DOHH2 (cell line): ENCODE results near the gene HIF3A.

ENCODE experiments used
- H3F3A ChIP-seq: fragments of 200-600 bp; sonication (generic), shearing (Covaris generic); 2 replicates; pipeline ENCODE4 v1.6.0; 2016; ENCODE audit warnings: antibody characterized with exemption, mild to moderate bottlenecking; ENCODE audit not compliant: control insufficient read depth, insufficient read depth
- H3K27ac ChIP-seq: fragments of 200-600 bp; sonication (generic); 2 replicates; pipeline ENCODE4 v1.5.1; 2014; ENCODE audit warnings: low read depth, mild to moderate bottlenecking, low read length, moderate library complexity
- H3K27me3 ChIP-seq: fragments of 200-600 bp; sonication (generic); 2 replicates; pipeline ENCODE4 v1.6.1; 2014; ENCODE audit warnings: mild to moderate bottlenecking, low read length, mixed read lengths; ENCODE audit not compliant: control insufficient read depth
- H3K36me3 ChIP-seq: fragments of 200-600 bp; sonication (generic); 2 replicates; pipeline ENCODE4 v1.6.1; 2014; ENCODE audit warnings: mild to moderate bottlenecking, low read length, moderate library complexity, mixed read lengths; ENCODE audit not compliant: control insufficient read depth
- H3K4me1 ChIP-seq: fragments of 200-600 bp; sonication (generic); 2 replicates; pipeline ENCODE4 v1.6.1; 2014; ENCODE audit warnings: mild to moderate bottlenecking, low read length, mixed read lengths; ENCODE audit not compliant: control insufficient read depth
- H3K4me2 ChIP-seq: fragments of 200-600 bp; sonication (generic); 2 replicates; pipeline ENCODE4 v1.6.0; 2014; ENCODE audit warnings: mild to moderate bottlenecking, low read length, moderate library complexity
- H3K4me3 ChIP-seq: fragments of 200-600 bp; sonication (generic); 2 replicates; pipeline ENCODE4 v1.5.1; 2014; ENCODE audit warnings: mild to moderate bottlenecking, low read length, mixed read lengths
- H3K79me2 ChIP-seq: fragments of 200-600 bp; sonication (generic); 2 replicates; pipeline ENCODE4 v1.6.1; 2014; ENCODE audit warnings: mild to moderate bottlenecking, low read length, mixed read lengths; ENCODE audit not compliant: control insufficient read depth
- H3K9me2 ChIP-seq: fragments of 200-600 bp; sonication (generic); replicated peaks from 2 replicates; pipeline ENCODE4 v1.6.1; 2014; ENCODE audit warnings: mild to moderate bottlenecking, low read length, mixed read lengths; ENCODE audit not compliant: control insufficient read depth
- H3K9me3 ChIP-seq: fragments of 200-600 bp; sonication (generic); 2 replicates; pipeline ENCODE4 v1.6.1; 2014; ENCODE audit warnings: antibody characterized with exemption, low read length, mixed read lengths; ENCODE audit not compliant: control insufficient read depth, insufficient read depth
- H4K20me1 ChIP-seq: fragments of 200-600 bp; sonication (generic); 2 replicates; pipeline ENCODE4 v1.6.0; 2014; ENCODE audit warnings: low read depth, mild to moderate bottlenecking, antibody characterized with exemption, low read length, moderate library complexity; ENCODE audit not compliant: control insufficient read depth, insufficient read depth
- EZH2phosphoT487 ChIP-seq: fragments of 200-600 bp; sonication (generic); IDR thresholded peaks from 2 replicates; pipeline ENCODE4 v1.6.1; 2017; ENCODE audit warnings: borderline replicate concordance, mild to moderate bottlenecking, antibody characterized with exemption, low read length, moderate library complexity, mixed read lengths
- TF ChIP-seq, protein P1 (sequence below): fragments of 200-600 bp; sonication (generic); IDR thresholded peaks from one replicate; pipeline ENCODE4 v1.5.1; 2014; ENCODE audit warnings: antibody characterized with exemption, mild to moderate bottlenecking, low read depth, low read length; ENCODE audit not compliant: poor library complexity, severe bottlenecking

HIF3A gene

GRCh38 chr19:46303322-46303690 lies 6.5 kb downstream of the HIF3A start:
- no peak for TF ChIP-seq EZH2phosphoT487
- TF ChIP-seq, protein P1, sequence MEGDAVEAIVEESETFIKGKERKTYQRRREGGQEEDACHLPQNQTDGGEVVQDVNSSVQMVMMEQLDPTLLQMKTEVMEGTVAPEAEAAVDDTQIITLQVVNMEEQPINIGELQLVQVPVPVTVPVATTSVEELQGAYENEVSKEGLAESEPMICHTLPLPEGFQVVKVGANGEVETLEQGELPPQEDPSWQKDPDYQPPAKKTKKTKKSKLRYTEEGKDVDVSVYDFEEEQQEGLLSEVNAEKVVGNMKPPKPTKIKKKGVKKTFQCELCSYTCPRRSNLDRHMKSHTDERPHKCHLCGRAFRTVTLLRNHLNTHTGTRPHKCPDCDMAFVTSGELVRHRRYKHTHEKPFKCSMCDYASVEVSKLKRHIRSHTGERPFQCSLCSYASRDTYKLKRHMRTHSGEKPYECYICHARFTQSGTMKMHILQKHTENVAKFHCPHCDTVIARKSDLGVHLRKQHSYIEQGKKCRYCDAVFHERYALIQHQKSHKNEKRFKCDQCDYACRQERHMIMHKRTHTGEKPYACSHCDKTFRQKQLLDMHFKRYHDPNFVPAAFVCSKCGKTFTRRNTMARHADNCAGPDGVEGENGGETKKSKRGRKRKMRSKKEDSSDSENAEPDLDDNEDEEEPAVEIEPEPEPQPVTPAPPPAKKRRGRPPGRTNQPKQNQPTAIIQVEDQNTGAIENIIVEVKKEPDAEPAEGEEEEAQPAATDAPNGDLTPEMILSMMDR = no peak
- Histone ChIP-seq H3K9me3 (0 out of 2 replicates have a peak, but pooled peaks cover 2% of the 10 kb centered on the region), H3K4me1 (peaks cover 7% of the 10 kb centered on the region; the same call in 1 of the 2 replicates), H4K20me1 (no peaks in the 10 kb centered on the region), H3K9me2 (no peaks in the 10 kb centered on the region), H3K27ac (no peak overlapping the region), H3K79me2 (no peaks in the 10 kb centered on the region), H3K27me3 (no peaks in the 10 kb centered on the region), H3F3A (no peaks in the 10 kb centered on the region), H3K4me2 (no peak overlapping the region), H3K36me3 (no peaks in the 10 kb centered on the region), H3K4me3 (no peak overlapping the region)

- Histone ChIP-seq H3K9me2 (no peaks in the 10 kb centered on the region), H3F3A (no peaks in the 10 kb centered on the region), H3K36me3 (no peaks in the 10 kb centered on the region), H4K20me1 (no peaks in the 10 kb centered on the region), H3K4me3 (no peak overlapping the region), H3K9me3 (0 out of 2 replicates have a peak, but pooled peaks cover 2% of the 10 kb centered on the region), H3K4me2 (no peak overlapping the region), H3K27ac (no peak overlapping the region), H3K79me2 (no peaks in the 10 kb centered on the region), H3K27me3 (no peaks in the 10 kb centered on the region), H3K4me1 (peaks cover 4% of the 10 kb centered on the region; the same call in 1 of the 2 replicates)
- TF ChIP-seq, protein P1 = no peak
- TF ChIP-seq EZH2phosphoT487 = no peak
Observed at GRCh38 chr19:46303691-46304397, 7.0 kb downstream of the HIF3A start.

DNA sequence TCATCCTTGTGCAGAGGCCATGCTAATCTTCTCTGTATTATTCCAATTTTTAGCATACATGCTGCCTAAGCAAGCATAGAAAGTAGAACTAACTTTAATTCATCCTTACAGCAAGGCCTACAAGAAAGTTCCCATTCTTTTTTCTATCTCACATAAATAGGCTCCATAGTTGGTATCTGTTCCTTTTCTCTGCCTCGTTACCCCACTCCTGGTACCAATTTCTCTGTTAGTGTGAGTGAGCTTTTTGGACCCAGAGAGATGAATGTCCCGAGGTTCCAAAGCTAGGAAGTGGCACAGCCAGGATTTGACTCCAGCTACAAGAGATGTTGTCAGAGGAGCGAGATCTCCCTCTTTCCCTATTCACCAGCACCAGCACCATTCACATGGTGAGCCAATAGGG lies 9.7 kb downstream of the HIF3A start:
- Histone ChIP-seq H4K20me1 (no peaks in the 10 kb centered on the region), H3K9me3 (0 out of 2 replicates have a peak, but pooled peaks cover 2% of the 10 kb centered on the region), H3K36me3 (no peaks in the 10 kb centered on the region), H3K79me2 (no peaks in the 10 kb centered on the region), H3K4me3 (no peak overlapping the region), H3K9me2 (no peaks in the 10 kb centered on the region), H3F3A (no peaks in the 10 kb centered on the region), H3K4me1 (no peaks in the 10 kb centered on the region), H3K4me2 (no peak overlapping the region), H3K27ac (no peak overlapping the region), H3K27me3 (no peaks in the 10 kb centered on the region)
- TF ChIP-seq, protein P1 = no peak
- TF ChIP-seq EZH2phosphoT487 = no peak
